GM12891 (cell line): ENCODE data around the gene OR2D3. TPM values are rescaled to one million over a fixed set of nuclear protein-coding genes. Genes with fewer than 3 reads are reported as not detected.
A peak's percentile ranks its signal among the peaks of the same experiment; 100 is the strongest.
"Not testable (repeated sequence)": the region's sequence is repeated elsewhere in the genome, so short reads cannot be mapped to it uniquely, and the experiment has no call there.

ENCODE experiments used
- DNase-seq: peaks from one replicate; pipeline ENCODE4 v3.0.0; 2011; ENCODE audit warnings: low spot score; ENCODE audit not compliant: insufficient read length
- FAIRE-seq: peaks from 2 replicates; lab custom pipeline; 2011; peaks lifted over from hg19 to GRCh38; lab: Jason Lieb, UNC
- PAX5 ChIP-seq: IDR thresholded peaks from 2 replicates; pipeline ENCODE4 v1.6.1; 2011; ENCODE audit warnings: low read length, moderate library complexity, mild to moderate bottlenecking; ENCODE audit not compliant: insufficient read depth, severe bottlenecking
- POLR2A ChIP-seq: IDR thresholded peaks from 2 replicates; pipeline ENCODE4 v1.6.1; 2011; ENCODE audit warnings: low read depth, low read length, control low read depth
- POLR2AphosphoS5 ChIP-seq: IDR thresholded peaks from 2 replicates; pipeline ENCODE4 v1.6.1; 2011; ENCODE audit warnings: low read depth, low read length, control low read depth
- POU2F2 ChIP-seq: IDR thresholded peaks from 2 replicates; pipeline ENCODE4 v1.6.1; 2011; ENCODE audit warnings: low read depth, mild to moderate bottlenecking, control low read depth, low read length, moderate library complexity
- SPI1 ChIP-seq: IDR thresholded peaks from 2 replicates; pipeline ENCODE4 v1.6.1; 2011; ENCODE audit warnings: low read depth, low read length, control low read depth
- TAF1 ChIP-seq: IDR thresholded peaks from 2 replicates; pipeline ENCODE4 v1.6.1; 2011; ENCODE audit warnings: low read depth, low read length, control low read depth
- polyA plus RNA-seq: library from polyadenylated mRNA; unstranded; fragments of >200 nt; gene quantifications from one replicate; pipeline ENCODE4 v1.2.1, GENCODE V29; 2012; ENCODE audit warnings: low read depth, missing spikeins, inconsistent platforms; ENCODE audit not compliant: missing spikeins

Gene OR2D3
- not detected for polyA plus RNA-seq

GRCh38 chr11:6920702-6921101 lies at the start of gene OR2D3:
Gene OR2D3, plus strand, starts transcription at chr11:6921002. Its CDS starts 0 bp downstream, at chr11:6921002.
- FAIRE-seq, result no peak
- no peak for TF ChIP-seq POU2F2
- TF ChIP-seq SPI1, result no peak
- no peak for TF ChIP-seq PAX5
- no peak for TF ChIP-seq POLR2A
- no peak for TF ChIP-seq TAF1
- no peak for TF ChIP-seq POLR2AphosphoS5

GRCh38 chr11:6871278-6871677 lies 49.5 kb upstream of the OR2D3 start:
- DNase-seq (no peak), FAIRE-seq (no peak)
- no peak for TF ChIP-seq POU2F2
- no peak for TF ChIP-seq POLR2AphosphoS5
- TF ChIP-seq TAF1, result no peak
- no peak for TF ChIP-seq PAX5
- TF ChIP-seq POLR2A, result no peak
- TF ChIP-seq SPI1, result no peak

More at GRCh38 chr11:6920702-6921101, at the start of gene OR2D3:
- DNase-seq, result no peak

- no peak for TF ChIP-seq PAX5
- no peak for TF ChIP-seq SPI1
- no peak for TF ChIP-seq POLR2A
- no peak for TF ChIP-seq TAF1
- TF ChIP-seq POLR2AphosphoS5, result no peak
- TF ChIP-seq POU2F2, result no peak
- no peak for DNase-seq
Measured at GRCh38 chr11:6875761-6876160, 45.0 kb upstream of the OR2D3 start.

GRCh38 chr11:6876325-6876724 lies 44.5 kb upstream of the OR2D3 start, which contains the start of gene OR10A4:
Gene OR10A4, plus strand, starts transcription at chr11:6876625. Its CDS starts 23 bp downstream, at chr11:6876648.
- TF ChIP-seq POLR2A, result no peak
- TF ChIP-seq POU2F2, result no peak
- no peak for TF ChIP-seq PAX5
- no peak for TF ChIP-seq TAF1
- TF ChIP-seq POLR2AphosphoS5, result no peak
- TF ChIP-seq SPI1, result no peak
- no peak for DNase-seq

More at GRCh38 chr11:6875761-6876160, 45.0 kb upstream of the OR2D3 start:
- FAIRE-seq, result no peak

GRCh38 chr11:6876914-6877313 lies 43.9 kb upstream of the OR2D3 start:
- DNase-seq (no peak), FAIRE-seq (no peak)
- TF ChIP-seq POU2F2 (no peak), PAX5 (no peak), POLR2AphosphoS5 (no peak), POLR2A (no peak), SPI1 (no peak), TAF1 (no peak)

More at GRCh38 chr11:6876325-6876724, 44.5 kb upstream of the OR2D3 start, which contains the start of gene OR10A4:
- no peak for FAIRE-seq

GRCh38 chr11:6882751-6883150 lies 38.1 kb upstream of the OR2D3 start:
- DNase-seq, result no peak
- FAIRE-seq, result no peak
- TF ChIP-seq POLR2A (no peak), SPI1 (no peak), POU2F2 (no peak), TAF1 (no peak), PAX5 (no peak), POLR2AphosphoS5 (no peak)

- DNase-seq, FAIRE-seq: not testable (repeated sequence)
Measured at GRCh38 chr11:6887711-6888110, 33.1 kb upstream of the OR2D3 start.

- FAIRE-seq (peak; percentile 5), DNase-seq (no peak)
- TF ChIP-seq POLR2AphosphoS5 (no peak), SPI1 (no peak), POU2F2 (no peak), PAX5 (no peak), TAF1 (no peak), POLR2A (no peak)
Measured at GRCh38 chr11:6888830-6889229, 32.0 kb upstream of the OR2D3 start.

GRCh38 chr11:6889835-6890234 lies 31.0 kb upstream of the OR2D3 start:
- DNase-seq, result no peak
- TF ChIP-seq SPI1 (0 out of 2 replicates have a peak, but pooled peaks have one; percentile 8), POU2F2 (no peak), PAX5 (no peak), TAF1 (no peak), POLR2A (no peak), POLR2AphosphoS5 (no peak)
- FAIRE-seq, result no peak

GRCh38 chr11:6892400-6892799 lies 28.4 kb upstream of the OR2D3 start, which contains the start of gene OR2D2:
Gene OR2D2, minus strand, starts transcription at chr11:6892500. Its CDS starts 0 bp downstream, at chr11:6892500.
- no peak for TF ChIP-seq PAX5

GRCh38 chr11:6894097-6894496 lies 26.7 kb upstream of the OR2D3 start:
- DNase-seq, result no peak
- no peak for TF ChIP-seq POLR2AphosphoS5
- TF ChIP-seq SPI1, result no peak
- TF ChIP-seq TAF1, result no peak
- no peak for TF ChIP-seq POLR2A
- no peak for TF ChIP-seq POU2F2
- TF ChIP-seq PAX5, result no peak
- FAIRE-seq, result no peak

More at GRCh38 chr11:6892400-6892799, 28.4 kb upstream of the OR2D3 start, which contains the start of gene OR2D2:
- DNase-seq, result no peak
- FAIRE-seq, result no peak
